Measurements from ENCODE around the gene MAT2A. TPM values are rescaled to one million over a fixed set of nuclear protein-coding genes. Genes with fewer than 3 reads are reported as not detected.
"Not testable (repeated sequence)": the region's sequence is repeated elsewhere in the genome, so short reads cannot be mapped to it uniquely, and the experiment has no call there.

MAT2A gene
- total RNA-seq, 6 donors from 2014 or later = 108 to 219 (median 168) TPM

- no peak overlapping the region for H3K4me3 ChIP-seq
- no peak for ATAC-seq (ENCODE audit: low FRiP score in 2 of 2)
- DNase-seq = no peak
- H3K27me3 ChIP-seq = no peaks in the 10 kb centered on the region
- peaks cover 0 to 57% (median 36%) of the 10 kb centered on the region in 4 donors for H3K36me3 ChIP-seq
- no peaks in the 10 kb centered on the region for H3K9me3 ChIP-seq
- WGBS, 2 donors = 89 to 100% methylated on average over 1 of the region's 1 CpG
- peak overlapping the region in 1 of 4 donors; percentile 3 for H3K27ac ChIP-seq
- peaks cover 16 to 28% (median 24%) of the 10 kb centered on the region in 4 donors for H3K4me1 ChIP-seq
- no peak for TF ChIP-seq POLR2A (IDR thresholded peaks at IDR 0.05)
- no peak for TF ChIP-seq CTCF (IDR thresholded peaks at IDR 0.05)
- no peak for TF ChIP-seq POLR2AphosphoS5 (IDR thresholded peaks at IDR 0.05)
- no peak for TF ChIP-seq EP300 (IDR thresholded peaks at IDR 0.05)
Observed at GRCh38 chr2:85558160-85558559, 19.2 kb downstream of the MAT2A start.

- not testable (repeated sequence) for H3K9me3 ChIP-seq; DNase-seq; ATAC-seq (ENCODE audit: low FRiP score in 2 of 2); H3K27me3 ChIP-seq
- peak overlapping the region in 3 of 4 donors; percentile 82 to 94 (median 88) for H3K27ac ChIP-seq
- WGBS, 2 donors = 82 to 85% methylated on average over 12 of the region's 12 CpGs
- H3K4me1 ChIP-seq = peaks cover 16 to 28% (median 24%) of the 10 kb centered on the region in 4 donors
- peak overlapping the region in 3 of 4 donors; percentile 79 to 87 (median 87) for H3K4me3 ChIP-seq
- H3K36me3 ChIP-seq = peaks cover 0 to 34% (median 18%) of the 10 kb centered on the region in 4 donors
Observed at GRCh38 chr2:85560403-85560726, 21.4 kb downstream of the MAT2A start.

GRCh38 chr2:85560812-85561279 is 21.9 kb downstream of the MAT2A start:
- DNase-seq (no peak), ATAC-seq (ENCODE audit: low FRiP score in 2 of 2) (peak in 1 of 2 donors; percentile 1)
- Histone ChIP-seq H3K27ac (peak overlapping the region; percentile 82 to 94 (median 91)), H3K4me3 (peak overlapping the region; percentile 79 to 87 (median 84)), H3K36me3 (peaks cover 0 to 30% (median 15%) of the 10 kb centered on the region in 4 donors), H3K4me1 (peaks cover 16 to 28% (median 24%) of the 10 kb centered on the region in 4 donors), H3K9me3 (no peaks in the 10 kb centered on the region), H3K27me3 (no peaks in the 10 kb centered on the region)
- WGBS, 2 donors = 5% methylated on average over 12 to 13 of the region's 14 CpGs
- no peak for TF ChIP-seq EP300 (IDR thresholded peaks at IDR 0.05)
- TF ChIP-seq CTCF (IDR thresholded peaks at IDR 0.05) = no peak
- no peak for TF ChIP-seq POLR2A (IDR thresholded peaks at IDR 0.05)
- TF ChIP-seq POLR2AphosphoS5 (IDR thresholded peaks at IDR 0.05) = no peak

GRCh38 chr2:85561280-85562212 is 22.6 kb downstream of the MAT2A start, which contains the start of gene GGCX:
Gene GGCX (minus strand): TSS chr2:85561493. CDS start chr2:85561428, 65 bp downstream.
- WGBS, 2 donors = 5 to 11% methylated on average over 23 to 49 of the region's 64 CpGs
- Histone ChIP-seq H3K4me1 (peaks cover 16 to 28% (median 24%) of the 10 kb centered on the region in 4 donors), H3K9me3 (no peaks in the 10 kb centered on the region), H3K27ac (peak within 1 kb of the TSS; percentile 82 to 94 (median 91)), H3K27me3 (no peaks in the 10 kb centered on the region), H3K4me3 (peak within 1 kb of the TSS; percentile 79 to 87 (median 84)), H3K36me3 (peaks cover 0 to 23% (median 12%) of the 10 kb centered on the region in 4 donors)
- DNase-seq = peak; percentile 97 to 98
- peak; percentile 97 to 98 for ATAC-seq (ENCODE audit: low FRiP score in 2 of 2)
- TF ChIP-seq EP300 (IDR thresholded peaks at IDR 0.05) (no peak), POLR2A (IDR thresholded peaks at IDR 0.05) (peak in 3 of 4 donors; percentile 63 to 91 (median 86)), POLR2AphosphoS5 (IDR thresholded peaks at IDR 0.05) (peak; percentile 93 to 96), CTCF (IDR thresholded peaks at IDR 0.05) (peak in 4 of 6 experiments; percentile 42 to 76 (median 65))

- H3K4me3 ChIP-seq = no peak overlapping the region
- H3K4me1 ChIP-seq = peaks cover 15 to 24% (median 21%) of the 10 kb centered on the region in 4 donors
- H3K27ac ChIP-seq = peak overlapping the region in 2 of 4 donors; percentile 21 to 25
- TF ChIP-seq EP300 (IDR thresholded peaks at IDR 0.05) = no peak
- TF ChIP-seq CTCF (IDR thresholded peaks at IDR 0.05) = no peak
- no peak for TF ChIP-seq POLR2A (IDR thresholded peaks at IDR 0.05)
- TF ChIP-seq POLR2AphosphoS5 (IDR thresholded peaks at IDR 0.05) = no peak
- H3K36me3 ChIP-seq = no peaks in the 10 kb centered on the region
- no peaks in the 10 kb centered on the region for H3K27me3 ChIP-seq
- H3K9me3 ChIP-seq = no peaks in the 10 kb centered on the region
- peak in 1 of 2 donors; percentile 22 for ATAC-seq (ENCODE audit: low FRiP score in 2 of 2)
- DNase-seq = no peak
- 91% methylated on average over 5 of the region's 5 CpGs for WGBS, 2 donors
Observed at GRCh38 chr2:85564144-85564563, 25.2 kb downstream of the MAT2A start.

Data from upper lobe of left lung (tissue), 6 donors.